Activated CD4-positive, alpha-beta memory T cell treated with anti-CD3 and anti-CD28 coated beads, Interleukin-2, amount 10 ng/mL, durations not matched to agents 7 days and 5 days (primary cell): ENCODE data around the gene CA5A. TPM values are rescaled to one million over a fixed set of nuclear protein-coding genes. Genes with fewer than 3 reads are reported as not detected.
"Not testable (repeated sequence)": the region's sequence is repeated elsewhere in the genome, so short reads cannot be mapped to it uniquely, and the experiment has no call there.

Experiments
- CTCF ChIA-PET: fragments of 350-600 bp; sonication (Branson Sonifier 250); formaldehyde crosslinking; loops from one replicate; lab custom pipeline; 2021; ENCODE audit warnings: antibody characterized with exemption, inconsistent platforms; lab: Charles Lee
- POLR2A ChIA-PET: fragments of 350-600 bp; sonication (Branson Sonifier 250); formaldehyde crosslinking; loops from one replicate; lab custom pipeline; 2021; ENCODE audit warnings: antibody characterized with exemption; lab: Charles Lee
- DNase-seq: peaks from one replicate; pipeline ENCODE4 v3.0.0-alpha.2; 2020
- H3K27ac Mint-ChIP-seq: one replicate; pipeline ENCODE4 v1.8.0; 2021; ENCODE audit warnings: mild to moderate bottlenecking, mixed read lengths
- H3K27me3 Mint-ChIP-seq: one replicate; pipeline ENCODE4 v1.8.0; 2021; ENCODE audit warnings: mixed read lengths
- H3K36me3 Mint-ChIP-seq: one replicate; pipeline ENCODE4 v1.8.0; 2021; ENCODE audit warnings: low read depth, mixed read lengths
- H3K4me1 Mint-ChIP-seq: one replicate; pipeline ENCODE4 v1.8.0; 2021; ENCODE audit warnings: mixed read lengths
- H3K4me3 Mint-ChIP-seq: one replicate; pipeline ENCODE4 v1.8.0; 2021; ENCODE audit warnings: mild to moderate bottlenecking, mixed read lengths
- H3K9me3 Mint-ChIP-seq: one replicate; pipeline ENCODE4 v1.8.0; 2021; ENCODE audit warnings: mixed read lengths
- total RNA-seq, 2 experiments: library from RNA; stranded (reverse); gene quantifications; one replicate each; pipeline ENCODE4 v1.2.3, GENCODE V29; 2021

Gene CA5A
- total RNA-seq, 2 experiments from 2014 or later, result not detected

DNA sequence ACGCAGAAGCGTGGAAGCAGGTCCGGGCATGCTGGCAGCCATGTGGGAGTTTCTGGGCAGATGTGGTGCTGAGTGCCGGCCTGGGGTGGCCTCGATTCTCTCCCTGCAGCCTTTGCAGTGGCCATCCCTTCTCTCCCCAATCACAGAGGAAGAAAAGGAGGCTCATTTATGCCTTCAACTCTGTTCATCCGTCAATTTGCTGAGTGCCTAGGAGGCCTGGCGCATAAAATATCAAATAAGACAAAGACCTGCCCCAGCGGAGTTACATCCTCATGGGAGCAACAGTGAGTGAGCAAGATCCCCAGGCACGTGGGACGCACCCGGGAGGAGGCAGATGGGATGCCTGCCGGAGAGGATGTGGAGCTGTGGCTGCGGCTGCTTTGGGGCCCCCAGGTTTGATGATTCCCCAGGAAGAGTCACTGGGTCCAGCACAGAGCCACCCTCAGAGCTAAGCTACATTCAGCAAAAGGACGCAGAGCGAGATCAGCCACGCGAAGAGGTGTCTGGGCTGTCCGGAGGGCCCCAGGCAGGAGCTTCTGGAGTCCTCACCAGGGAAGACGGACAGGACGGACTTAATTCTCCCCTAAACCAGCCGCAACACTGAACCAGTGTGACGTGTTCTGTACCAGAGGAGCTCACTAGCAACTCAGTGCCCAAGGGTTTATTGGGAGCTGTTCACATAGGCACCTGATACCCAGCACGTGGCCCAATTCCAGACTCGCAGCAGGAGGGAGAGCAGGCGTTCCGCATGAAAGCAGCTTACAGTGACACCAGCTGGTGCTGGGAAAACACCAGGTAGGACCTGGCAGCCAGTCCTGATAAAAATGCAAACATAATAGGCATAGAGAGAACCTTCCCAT lies 11.3 kb downstream of the CA5A start:
- POLR2A ChIA-PET, result interaction anchor here (0.5 to 1.1 kb wide), 2 partner anchors 26 to 31 kb away, joined by 3 read pairs; partner anchors contain the start of gene BANP
- CTCF ChIA-PET, result no interaction called here
- H3K4me3 Mint-ChIP-seq, result no peak overlapping the region
- H3K4me1 Mint-ChIP-seq, result peaks cover 4% of the 10 kb centered on the region
- H3K36me3 Mint-ChIP-seq, result no peaks in the 10 kb centered on the region
- H3K9me3 Mint-ChIP-seq, result no peaks in the 10 kb centered on the region
- H3K27ac Mint-ChIP-seq, result no peak overlapping the region
- no peak for DNase-seq
- peaks cover 24% of the 10 kb centered on the region for H3K27me3 Mint-ChIP-seq

GRCh38 chr16:87924041-87924810 lies 12.1 kb downstream of the CA5A start:
- POLR2A ChIA-PET, result interaction anchor here (1.1 kb wide), 1 partner anchor 27 kb away, joined by 3 read pairs; the partner anchor contains the start of gene BANP
- H3K4me1 Mint-ChIP-seq, result peaks cover 4% of the 10 kb centered on the region
- CTCF ChIA-PET, result no interaction called here
- no peak overlapping the region for H3K4me3 Mint-ChIP-seq
- H3K9me3 Mint-ChIP-seq, result no peaks in the 10 kb centered on the region
- no peaks in the 10 kb centered on the region for H3K36me3 Mint-ChIP-seq
- no peak for DNase-seq
- H3K27me3 Mint-ChIP-seq, result peaks cover 22% of the 10 kb centered on the region
- H3K27ac Mint-ChIP-seq, result no peak overlapping the region

- H3K27ac Mint-ChIP-seq, result no peak overlapping the region
- DNase-seq, result no peak
- H3K9me3 Mint-ChIP-seq, result no peaks in the 10 kb centered on the region
- H3K4me1 Mint-ChIP-seq, result peaks cover 8% of the 10 kb centered on the region
- no peak overlapping the region for H3K4me3 Mint-ChIP-seq
- no peaks in the 10 kb centered on the region for H3K36me3 Mint-ChIP-seq
- ChIA-PET CTCF (no interaction called here), POLR2A (no interaction called here)
- peaks cover 20% of the 10 kb centered on the region for H3K27me3 Mint-ChIP-seq
Observed at GRCh38 chr16:87922250-87922871, 14.0 kb downstream of the CA5A start.

DNA sequence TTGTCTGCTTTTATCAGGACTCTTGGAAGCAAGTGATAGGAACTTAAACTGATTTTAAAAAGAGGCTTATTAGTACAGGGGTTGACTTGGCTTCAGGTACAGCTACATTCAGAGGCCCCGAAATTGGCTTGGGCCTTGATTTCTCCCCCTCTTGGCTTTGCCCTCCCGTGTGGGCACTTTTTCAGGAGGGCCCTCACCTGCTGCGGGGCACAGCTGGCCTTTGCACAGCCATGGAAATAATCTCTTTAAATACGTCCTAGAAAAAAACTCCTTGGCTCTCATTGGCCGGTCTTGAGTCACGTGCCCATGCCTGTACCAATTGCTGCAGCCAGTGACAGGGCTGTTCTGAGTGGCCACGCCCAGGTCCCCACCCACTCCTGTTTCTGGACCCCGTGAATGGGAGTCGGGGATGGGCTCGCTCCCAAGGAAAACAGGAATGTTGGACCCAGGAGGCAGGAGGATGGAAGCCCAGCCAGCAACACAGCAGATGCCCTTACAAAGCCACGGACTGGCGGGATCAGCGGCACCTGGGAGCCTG lies 15.0 kb downstream of the CA5A start:
- peaks cover 15% of the 10 kb centered on the region for H3K27me3 Mint-ChIP-seq
- no peaks in the 10 kb centered on the region for H3K9me3 Mint-ChIP-seq
- peaks cover 5% of the 10 kb centered on the region for H3K4me1 Mint-ChIP-seq
- H3K27ac Mint-ChIP-seq, result no peak overlapping the region
- no peaks in the 10 kb centered on the region for H3K36me3 Mint-ChIP-seq
- no peak for DNase-seq
- no peak overlapping the region for H3K4me3 Mint-ChIP-seq
- ChIA-PET POLR2A (no interaction called here), CTCF (no interaction called here)

- CTCF ChIA-PET, result no interaction called here
- Mint-ChIP-seq H3K27ac (no peak overlapping the region), H3K36me3 (no peaks in the 10 kb centered on the region)
Observed at GRCh38 chr16:87919681-87919994, 16.7 kb downstream of the CA5A start.

DNA sequence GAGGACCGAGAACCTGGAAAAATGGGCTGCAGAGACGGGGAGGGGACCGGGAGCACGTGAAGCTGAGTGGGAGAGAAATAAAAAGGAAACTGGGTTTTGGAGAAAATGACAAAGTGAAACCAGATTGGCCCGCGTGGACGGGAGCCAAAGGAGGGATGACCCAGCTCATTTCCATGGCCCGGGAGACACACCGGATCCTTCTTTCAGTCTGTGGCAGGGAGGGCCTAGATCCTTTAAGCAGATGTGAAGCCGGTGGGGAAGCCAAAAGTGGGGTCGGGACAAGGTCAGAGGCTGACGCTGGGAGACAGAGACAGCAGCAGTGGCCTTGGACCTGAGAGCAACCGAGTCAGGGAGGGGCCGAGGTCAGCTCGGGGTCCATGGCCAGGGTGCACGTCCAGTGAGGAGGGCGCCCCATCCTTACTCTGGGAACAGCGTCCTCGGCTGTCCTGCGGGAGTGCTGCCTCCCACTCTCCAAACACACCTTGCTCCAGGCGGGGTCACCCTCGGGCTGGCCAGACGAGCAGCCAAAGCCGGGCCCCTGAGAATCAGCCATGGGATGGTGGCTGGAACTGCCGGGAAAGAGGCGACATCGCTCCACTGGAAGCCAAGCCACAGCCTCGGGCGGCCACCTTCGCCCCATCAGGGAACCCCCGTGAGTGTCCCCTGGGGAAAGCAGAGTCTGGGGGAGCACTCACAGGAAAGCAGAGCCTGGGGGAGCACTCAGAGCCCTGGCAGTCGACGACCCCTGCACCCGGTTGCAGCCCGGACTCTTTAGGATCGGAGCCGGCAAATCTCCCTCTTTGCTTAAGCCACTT lies 17.3 kb downstream of the CA5A start:
- Mint-ChIP-seq H3K4me3 (no peak overlapping the region), H3K36me3 (no peaks in the 10 kb centered on the region), H3K27ac (no peak overlapping the region), H3K27me3 (peaks cover 5% of the 10 kb centered on the region), H3K9me3 (no peaks in the 10 kb centered on the region), H3K4me1 (peaks cover 4% of the 10 kb centered on the region)
- CTCF ChIA-PET, result no interaction called here
- no peak for DNase-seq
- POLR2A ChIA-PET, result no interaction called here

More at GRCh38 chr16:87919681-87919994, 16.7 kb downstream of the CA5A start:
- Mint-ChIP-seq H3K9me3 (no peaks in the 10 kb centered on the region), H3K4me3 (no peak overlapping the region), H3K4me1 (peaks cover 4% of the 10 kb centered on the region), H3K27me3 (peaks cover 7% of the 10 kb centered on the region)
- POLR2A ChIA-PET, result no interaction called here
- no peak for DNase-seq

- no peaks in the 10 kb centered on the region for H3K36me3 Mint-ChIP-seq
- H3K27ac Mint-ChIP-seq, result no peak overlapping the region
- no peak overlapping the region for H3K4me3 Mint-ChIP-seq
- CTCF ChIA-PET, result no interaction called here
- peaks cover 4% of the 10 kb centered on the region for H3K4me1 Mint-ChIP-seq
- no peaks in the 10 kb centered on the region for H3K9me3 Mint-ChIP-seq
- POLR2A ChIA-PET, result no interaction called here
- H3K27me3 Mint-ChIP-seq, result peaks cover 6% of the 10 kb centered on the region
- no peak for DNase-seq
Observed at GRCh38 chr16:87918338-87918737, 18.0 kb downstream of the CA5A start.

GRCh38 chr16:87917503-87917902 lies 18.8 kb downstream of the CA5A start:
- no peaks in the 10 kb centered on the region for H3K36me3 Mint-ChIP-seq
- peaks cover 8% of the 10 kb centered on the region for H3K27me3 Mint-ChIP-seq
- peaks cover 4% of the 10 kb centered on the region for H3K4me1 Mint-ChIP-seq
- no peak overlapping the region for H3K4me3 Mint-ChIP-seq
- H3K27ac Mint-ChIP-seq, result no peak overlapping the region
- CTCF ChIA-PET, result interaction anchor here (0.6 kb wide), 1 partner anchor 46 kb away, joined by 3 read pairs; no protein-coding TSS in a partner anchor
- DNase-seq, result no peak
- POLR2A ChIA-PET, result no interaction called here
- H3K9me3 Mint-ChIP-seq, result no peaks in the 10 kb centered on the region

DNA sequence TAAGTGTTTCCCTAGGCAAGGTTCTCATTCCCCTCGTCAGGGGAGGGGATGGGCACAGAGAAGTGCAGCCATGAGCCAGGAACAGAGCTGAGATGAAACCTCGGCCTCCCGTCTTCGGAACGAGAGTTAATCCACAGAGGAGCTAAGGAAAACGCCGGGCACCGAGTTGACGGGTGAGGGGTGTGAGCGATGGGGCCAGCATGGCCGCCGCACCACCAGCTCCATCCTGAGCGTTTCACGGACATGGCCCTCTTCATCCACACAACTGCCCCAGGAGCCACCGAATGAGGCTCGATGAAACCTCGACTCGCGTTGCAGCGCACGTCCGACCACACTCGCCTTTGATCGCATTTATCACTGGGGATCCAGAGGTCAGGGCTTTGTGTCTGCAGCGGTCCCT lies 21.5 kb downstream of the CA5A start:
- no peaks in the 10 kb centered on the region for H3K36me3 Mint-ChIP-seq
- H3K27ac Mint-ChIP-seq, result no peak overlapping the region
- POLR2A ChIA-PET, result interaction anchor here (1.1 kb wide), 1 partner anchor 142 kb away, joined by 3 read pairs; no protein-coding TSS in a partner anchor
- H3K27me3 Mint-ChIP-seq, result peaks cover 10% of the 10 kb centered on the region
- CTCF ChIA-PET, result interaction anchor here (0.6 to 1.6 kb wide), 4 partner anchors 39 to 136 kb away, joined by 4 to 6 read pairs (median 5); no protein-coding TSS in a partner anchor
- DNase-seq, result no peak
- H3K9me3 Mint-ChIP-seq, result no peaks in the 10 kb centered on the region
- peaks cover 4% of the 10 kb centered on the region for H3K4me1 Mint-ChIP-seq
- no peak overlapping the region for H3K4me3 Mint-ChIP-seq

DNA sequence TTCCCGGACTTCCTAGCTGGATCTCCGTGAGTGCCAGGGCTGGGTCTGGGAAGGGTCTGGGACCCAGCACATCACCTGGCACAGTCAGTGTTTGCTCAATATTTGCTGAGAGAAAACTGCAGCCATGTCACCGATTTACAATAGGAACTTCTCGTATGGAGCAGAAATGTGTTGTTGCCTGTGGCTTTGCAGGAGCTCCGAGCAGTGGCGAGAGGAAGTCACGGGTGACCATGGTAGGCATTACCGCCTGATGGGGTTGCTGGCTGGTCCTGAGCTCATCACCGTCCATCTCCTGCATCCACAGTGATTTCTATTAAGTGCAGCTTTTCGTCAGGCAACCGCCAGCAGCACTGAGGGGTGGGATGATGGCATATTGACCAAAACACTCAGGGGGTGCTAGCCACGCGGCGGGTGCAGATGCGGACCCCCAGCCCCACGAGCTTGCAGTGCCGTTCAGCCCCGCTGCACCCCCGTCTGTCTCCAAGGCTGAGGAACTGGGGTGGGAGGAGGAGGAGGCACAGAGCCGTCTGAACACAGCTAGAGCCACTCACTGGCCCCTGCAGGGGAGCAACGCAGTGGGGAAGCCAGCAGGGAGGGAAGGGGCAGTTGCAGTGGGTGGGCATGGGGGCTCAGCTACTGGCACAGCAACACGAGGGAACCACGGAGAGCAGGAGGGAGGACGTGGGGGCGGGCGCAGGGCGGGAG lies 22.2 kb downstream of the CA5A start:
- ChIA-PET POLR2A (interaction anchor here (1.1 kb wide), 1 partner anchor 141 kb away, joined by 3 read pairs; no protein-coding TSS in a partner anchor), CTCF (interaction anchor here (0.6 to 2.1 kb wide), 5 partner anchors 38 to 135 kb away, joined by 3 to 7 read pairs (median 5); no protein-coding TSS in a partner anchor)
- not testable (repeated sequence) for DNase-seq, H3K4me3 Mint-ChIP-seq, H3K27ac Mint-ChIP-seq, H3K9me3 Mint-ChIP-seq, H3K36me3 Mint-ChIP-seq, H3K27me3 Mint-ChIP-seq, H3K4me1 Mint-ChIP-seq

DNA sequence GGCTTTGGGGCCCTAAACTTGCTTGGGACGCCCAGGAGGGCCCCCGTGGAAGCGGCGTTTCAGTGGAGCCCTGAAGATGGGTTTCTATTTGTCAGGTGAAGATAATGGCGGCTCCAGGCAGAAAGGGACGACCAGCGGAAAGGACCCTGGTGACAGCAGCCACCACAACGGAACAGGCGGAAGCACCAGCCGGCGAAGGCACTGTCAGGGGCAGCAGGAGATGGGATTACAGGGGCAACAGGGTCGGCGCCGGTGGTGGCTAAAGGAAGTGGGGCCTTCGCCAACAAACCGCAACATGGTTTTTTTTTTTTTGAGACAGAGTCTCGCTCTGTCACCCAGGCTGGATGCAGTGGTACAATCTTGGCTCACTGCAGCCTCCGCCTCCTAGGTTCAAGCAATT lies 23.6 kb downstream of the CA5A start:
- POLR2A ChIA-PET, H3K27ac Mint-ChIP-seq: not testable (repeated sequence)

More for the DNA sequence above, 23.6 kb downstream of the CA5A start:
- DNase-seq, H3K36me3 Mint-ChIP-seq, H3K4me3 Mint-ChIP-seq, H3K4me1 Mint-ChIP-seq, H3K27me3 Mint-ChIP-seq, H3K9me3 Mint-ChIP-seq: not testable (repeated sequence)
- CTCF ChIA-PET, result interaction anchor here (2.1 kb wide), 1 partner anchor 134 kb away, joined by 7 read pairs; no protein-coding TSS in a partner anchor
